DMS 273 treated with DMSO at 0.1 percent for 48 hours (cell line): Measurements from ENCODE around the gene QRICH1.

ENCODE experiments used
- DNase-seq: peaks from one replicate; lab custom pipeline; 2025; lab: John Stamatoyannopoulos, UW

Gene QRICH1

GRCh38 chr3:49093853-49094767 is at the start of gene QRICH1:
QRICH1 (minus strand) TSS chr3:49094071; CDS start chr3:49077017, 17,054 bp downstream.
- peak; percentile 96 for DNase-seq

GRCh38 chr3:49140080-49140479 is 46.2 kb upstream of the QRICH1 start:
- DNase-seq, result no peak

GRCh38 chr3:49135499-49135898 is 41.6 kb upstream of the QRICH1 start:
- DNase-seq, result no peak

GRCh38 chr3:49134471-49135265 is 40.8 kb upstream of the QRICH1 start:
- DNase-seq, result no peak

GRCh38 chr3:49133226-49133951 is 39.5 kb upstream of the QRICH1 start:
- DNase-seq, result peak; percentile 10

GRCh38 chr3:49132437-49133225 is 38.8 kb upstream of the QRICH1 start, which contains the start of gene LAMB2:
LAMB2 (minus strand) TSS chr3:49133050; CDS start chr3:49132867, 183 bp downstream.
- no peak for DNase-seq

- DNase-seq, result no peak
Observed at GRCh38 chr3:49132073-49132436, 38.2 kb upstream of the QRICH1 start.

- DNase-seq, result no peak
Observed at GRCh38 chr3:49131576-49131975, 37.7 kb upstream of the QRICH1 start.

- no peak for DNase-seq
Observed at GRCh38 chr3:49131040-49131439, 37.2 kb upstream of the QRICH1 start.

GRCh38 chr3:49124991-49125670 is 31.3 kb upstream of the QRICH1 start:
- DNase-seq, result no peak

- no peak for DNase-seq
Observed at GRCh38 chr3:49124203-49124602, 30.3 kb upstream of the QRICH1 start.

GRCh38 chr3:49123687-49124086 is 29.8 kb upstream of the QRICH1 start:
- no peak for DNase-seq

GRCh38 chr3:49122886-49123545 is 29.1 kb upstream of the QRICH1 start:
- no peak for DNase-seq

- no peak for DNase-seq
Observed at GRCh38 chr3:49122451-49122850, 28.6 kb upstream of the QRICH1 start.

- no peak for DNase-seq
Observed at GRCh38 chr3:49122022-49122421, 28.2 kb upstream of the QRICH1 start.

GRCh38 chr3:49121132-49121736 is 27.4 kb upstream of the QRICH1 start:
- no peak for DNase-seq

- peak; percentile 64 for DNase-seq
Observed at GRCh38 chr3:49120438-49121131, 26.7 kb upstream of the QRICH1 start, which contains the start of gene USP19. USP19 (minus strand) TSS chr3:49120823; CDS start chr3:49119145, 1,678 bp downstream.

GRCh38 chr3:49120096-49120437 is 26.2 kb upstream of the QRICH1 start:
- DNase-seq, result no peak

- no peak for DNase-seq
Observed at GRCh38 chr3:49119439-49119838, 25.6 kb upstream of the QRICH1 start.
